HL-60 (cell line): Measurements from ENCODE around the gene TBC1D22A.

Source experiments
- SPI1 ChIP-seq: IDR thresholded peaks from 2 replicates; pipeline ENCODE4 v1.6.1; 2012; ENCODE audit warnings: low read depth, mild to moderate bottlenecking, borderline replicate concordance
- TF ChIP-seq, protein P1 (sequence below): IDR thresholded peaks from one replicate; pipeline ENCODE4 v1.5.1; 2011; ENCODE audit warnings: low read length, control low read depth, inconsistent platforms; ENCODE audit not compliant: insufficient read depth

DNA sequence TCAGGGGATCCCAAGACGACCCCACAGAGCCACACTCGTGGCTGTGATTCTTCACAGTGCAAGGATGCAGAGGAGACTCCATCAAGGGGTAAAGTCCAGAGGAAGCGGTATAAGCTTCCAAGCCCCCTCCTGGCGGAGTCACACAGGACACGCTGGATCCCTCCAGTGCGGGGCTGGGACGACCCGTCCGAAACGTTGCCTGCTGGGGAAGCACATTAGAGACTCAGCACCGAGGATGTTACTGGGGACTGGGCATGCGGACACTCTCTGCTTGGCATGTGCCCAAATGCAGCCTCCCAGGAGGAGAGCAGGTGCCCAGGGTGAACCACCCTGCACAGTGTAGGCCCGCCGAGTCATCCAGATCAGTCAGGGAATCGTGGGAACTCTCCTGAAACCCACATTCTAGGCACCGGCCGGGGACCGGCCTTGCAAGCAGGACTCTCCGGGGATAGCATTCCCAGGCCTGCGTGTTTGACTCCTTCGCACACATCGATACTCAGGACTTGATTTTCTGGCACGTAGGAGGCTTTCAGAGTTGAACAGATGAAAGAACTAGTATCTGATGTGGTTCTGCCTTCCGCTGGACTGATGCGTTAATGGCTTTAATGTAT lies 229.8 kb downstream of the TBC1D22A start:
- TF ChIP-seq SPI1, result no peak
- TF ChIP-seq, protein P1, sequence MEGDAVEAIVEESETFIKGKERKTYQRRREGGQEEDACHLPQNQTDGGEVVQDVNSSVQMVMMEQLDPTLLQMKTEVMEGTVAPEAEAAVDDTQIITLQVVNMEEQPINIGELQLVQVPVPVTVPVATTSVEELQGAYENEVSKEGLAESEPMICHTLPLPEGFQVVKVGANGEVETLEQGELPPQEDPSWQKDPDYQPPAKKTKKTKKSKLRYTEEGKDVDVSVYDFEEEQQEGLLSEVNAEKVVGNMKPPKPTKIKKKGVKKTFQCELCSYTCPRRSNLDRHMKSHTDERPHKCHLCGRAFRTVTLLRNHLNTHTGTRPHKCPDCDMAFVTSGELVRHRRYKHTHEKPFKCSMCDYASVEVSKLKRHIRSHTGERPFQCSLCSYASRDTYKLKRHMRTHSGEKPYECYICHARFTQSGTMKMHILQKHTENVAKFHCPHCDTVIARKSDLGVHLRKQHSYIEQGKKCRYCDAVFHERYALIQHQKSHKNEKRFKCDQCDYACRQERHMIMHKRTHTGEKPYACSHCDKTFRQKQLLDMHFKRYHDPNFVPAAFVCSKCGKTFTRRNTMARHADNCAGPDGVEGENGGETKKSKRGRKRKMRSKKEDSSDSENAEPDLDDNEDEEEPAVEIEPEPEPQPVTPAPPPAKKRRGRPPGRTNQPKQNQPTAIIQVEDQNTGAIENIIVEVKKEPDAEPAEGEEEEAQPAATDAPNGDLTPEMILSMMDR, result no peak
